Activated T-helper 9 cell treated with anti-CD3 and anti-CD28 coated beads, Interleukin-2, amount 50 U/mL, for 16 hours (primary cell): Measurements from ENCODE around the gene PSG2.
"Not testable (repeated sequence)": the region's sequence is repeated elsewhere in the genome, so short reads cannot be mapped to it uniquely, and the experiment has no call there.

ENCODE experiments used
- DNase-seq: peaks from one replicate; pipeline ENCODE4 v3.0.0-alpha.2; 2020; ENCODE audit warnings: low read depth

PSG2 gene

DNA sequence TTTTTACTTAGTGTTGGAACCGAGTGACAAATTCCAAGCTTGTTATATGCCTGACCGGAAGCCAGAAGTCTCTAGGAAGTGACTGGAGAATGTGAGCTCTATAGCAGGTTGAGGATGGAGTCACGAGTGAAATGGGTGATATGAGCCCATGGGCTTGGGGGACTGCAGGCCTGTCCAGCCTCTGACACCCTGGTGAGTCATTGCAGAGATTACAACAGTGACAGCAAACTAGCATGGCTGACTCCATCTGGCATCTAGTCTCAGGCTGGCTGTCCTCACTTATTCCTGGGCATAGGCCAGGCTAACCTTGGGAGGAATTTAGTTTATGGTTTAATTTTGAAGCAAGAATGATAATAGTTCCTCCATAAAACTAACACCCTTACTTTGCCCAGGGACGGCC is 4.6 kb downstream of the PSG2 start:
- not testable (repeated sequence) for DNase-seq

DNA sequence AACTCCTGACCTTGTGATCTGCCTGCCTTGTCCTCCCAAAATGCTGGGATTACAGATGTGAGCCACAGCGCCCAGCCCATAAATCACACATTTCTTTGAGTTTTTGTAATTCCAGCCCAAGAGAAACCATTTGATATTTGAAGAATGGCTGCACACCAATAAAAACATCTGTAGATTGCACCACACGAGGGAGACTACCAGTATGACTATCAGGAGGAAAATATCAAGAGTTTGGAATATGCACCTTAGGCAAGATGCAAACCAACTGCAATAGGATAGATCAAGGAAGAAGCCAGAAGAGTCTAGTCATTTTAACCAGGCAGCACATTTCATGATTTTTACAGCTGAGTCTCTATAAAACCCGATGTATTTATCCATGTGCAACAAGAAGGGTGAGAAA is 20.1 kb downstream of the PSG2 start:
- not testable (repeated sequence) for DNase-seq

GRCh38 chr19:43061326-43061725 is 21.2 kb downstream of the PSG2 start:
- not testable (repeated sequence) for DNase-seq

GRCh38 chr19:43060254-43060653 is 22.2 kb downstream of the PSG2 start:
- DNase-seq = not testable (repeated sequence)

- DNase-seq = not testable (repeated sequence)
Measured at GRCh38 chr19:43059482-43059881, 23.0 kb downstream of the PSG2 start.

DNA sequence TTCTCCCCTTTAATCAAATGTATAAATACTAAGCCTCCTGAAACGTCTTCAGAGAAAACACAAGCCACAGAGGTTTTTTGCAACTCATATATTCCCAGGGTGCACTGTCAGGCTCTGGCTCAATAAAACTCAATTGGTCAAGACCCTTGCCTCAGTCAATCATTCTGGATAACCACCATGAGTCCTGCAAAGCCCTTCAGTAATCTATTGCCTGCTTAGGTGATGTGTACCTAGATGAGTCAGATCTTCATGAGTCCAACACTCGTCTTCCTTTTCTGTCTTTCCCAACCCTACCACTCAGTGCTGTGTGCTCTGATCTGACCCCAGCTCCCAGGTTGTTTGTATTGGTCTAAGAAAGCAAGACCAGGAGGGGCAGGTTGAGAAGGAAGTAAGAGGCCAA is 24.1 kb downstream of the PSG2 start:
- DNase-seq = not testable (repeated sequence)

GRCh38 chr19:43047966-43048365 is 34.5 kb downstream of the PSG2 start:
- not testable (repeated sequence) for DNase-seq

DNA sequence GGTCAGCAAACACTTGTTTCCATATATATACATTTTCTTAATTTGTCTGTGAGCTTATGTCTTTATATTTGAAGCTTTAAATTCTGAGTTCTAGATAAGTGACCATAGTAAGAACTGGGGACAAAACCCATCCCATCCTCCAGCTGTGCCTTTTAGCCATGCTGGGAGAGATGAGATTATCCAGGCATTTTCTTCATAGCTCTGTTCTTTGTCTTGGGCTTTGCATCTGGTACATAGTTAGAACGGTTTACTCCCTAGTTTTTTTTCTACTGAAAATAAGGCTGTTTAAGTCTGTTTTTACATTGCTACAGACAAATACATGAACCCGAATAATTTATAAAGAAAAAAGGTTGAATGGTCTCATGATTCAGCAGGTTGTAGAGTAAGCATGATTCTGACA is 35.9 kb downstream of the PSG2 start:
- not testable (repeated sequence) for DNase-seq

DNA sequence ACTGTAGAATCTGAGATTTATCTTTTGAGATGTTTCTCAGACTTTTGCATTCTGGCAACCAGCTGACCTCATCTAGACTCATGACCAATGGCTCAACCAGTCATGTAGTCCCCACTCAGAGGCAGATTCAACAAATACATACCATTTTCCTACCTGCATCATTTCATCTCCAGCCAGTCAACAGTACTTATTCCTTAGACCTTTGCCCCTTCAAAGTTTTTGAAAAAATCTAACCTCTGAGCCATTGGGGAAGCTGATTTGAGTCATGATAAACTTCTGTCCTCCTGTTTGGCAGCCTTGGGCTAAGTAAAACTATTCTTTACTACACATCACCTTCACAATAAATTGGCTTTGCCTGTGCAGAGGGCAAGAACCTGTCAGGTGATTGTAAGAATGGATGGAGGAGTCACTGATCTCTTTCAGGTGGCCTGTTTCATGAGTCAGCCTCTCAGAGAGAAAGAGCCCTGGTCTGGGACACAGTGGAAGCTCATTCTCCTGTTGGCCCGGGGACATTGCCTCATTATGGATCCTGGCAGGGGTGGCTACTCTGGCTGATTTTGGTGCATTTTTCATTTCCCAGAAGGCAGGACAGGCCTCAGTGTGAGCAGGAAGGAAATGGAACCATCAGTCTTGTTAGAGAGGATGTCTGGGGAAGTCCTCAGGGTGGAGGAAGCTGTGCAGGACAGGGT is 38.9 kb downstream of the PSG2 start:
- DNase-seq = not testable (repeated sequence)

- DNase-seq = not testable (repeated sequence)
Measured at GRCh38 chr19:43031645-43032044, 50.9 kb downstream of the PSG2 start.

GRCh38 chr19:43028866-43029265 is 53.6 kb downstream of the PSG2 start:
- no peak for DNase-seq

GRCh38 chr19:43027985-43028384 is 54.5 kb downstream of the PSG2 start:
- DNase-seq = not testable (repeated sequence)

DNA sequence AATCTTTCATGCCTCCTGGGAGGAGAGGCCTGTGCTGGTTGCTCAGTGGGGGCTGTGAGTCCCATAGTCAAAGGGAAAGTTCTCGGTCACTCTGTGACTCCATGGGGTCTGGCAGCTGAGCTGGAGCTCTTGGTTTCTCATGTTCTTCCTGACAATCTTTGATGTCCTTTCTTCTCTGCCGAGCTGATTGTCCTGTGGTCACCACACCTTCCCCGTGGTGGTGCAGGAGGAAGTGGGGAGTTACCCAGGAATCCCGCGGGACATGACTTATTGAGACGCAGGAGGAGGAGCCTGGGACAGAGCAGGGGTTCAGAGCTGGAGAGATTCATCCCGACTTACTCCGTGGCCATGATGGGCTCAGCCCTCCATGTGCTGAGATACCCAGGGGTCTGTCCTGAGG is 55.4 kb downstream of the PSG2 start:
- DNase-seq = not testable (repeated sequence)

GRCh38 chr19:43026369-43026768 is 56.1 kb downstream of the PSG2 start, which contains the start of gene PSG11:
PSG11 (minus strand) TSS chr19:43026469; CDS start chr19:43026372, 97 bp downstream.
- DNase-seq = not testable (repeated sequence)

DNA sequence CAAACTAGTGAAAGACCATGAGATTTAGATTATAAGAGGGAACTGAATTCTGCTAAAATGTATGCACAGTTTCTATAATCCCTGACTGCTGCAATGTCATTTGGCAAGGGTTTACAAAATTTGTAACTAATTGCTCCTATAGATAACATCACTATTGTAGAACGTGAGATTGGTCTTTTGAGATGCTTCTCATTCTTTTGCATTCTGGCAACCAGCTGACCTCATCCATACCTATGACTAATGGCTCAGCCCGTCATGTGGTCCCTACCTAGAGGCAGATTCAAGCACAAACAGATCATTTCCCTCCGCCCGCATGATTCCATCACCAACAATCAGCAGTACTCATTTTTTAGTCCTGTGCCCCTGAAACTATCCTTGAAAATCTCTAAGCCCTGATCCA is 60.4 kb downstream of the PSG2 start:
- DNase-seq = not testable (repeated sequence)

DNA sequence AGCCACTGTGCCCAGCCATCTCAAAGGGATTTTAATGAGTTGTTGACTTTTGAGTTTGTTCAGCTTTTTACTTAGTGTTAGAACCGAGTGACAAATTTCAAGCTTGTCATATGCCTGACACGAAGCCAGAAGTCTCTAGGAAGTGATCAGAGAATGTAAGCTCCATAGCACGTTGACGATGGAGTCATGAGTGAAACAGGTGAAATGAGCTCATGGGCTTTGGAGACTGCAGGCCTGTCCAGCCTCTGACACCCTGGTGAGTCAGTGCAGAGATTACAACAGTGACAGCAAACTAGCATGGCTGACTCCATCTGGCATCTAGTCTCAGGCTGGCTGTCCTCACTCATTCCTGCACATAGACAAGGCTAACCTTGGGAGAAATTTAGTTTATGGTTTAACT is 60.9 kb downstream of the PSG2 start:
- not testable (repeated sequence) for DNase-seq

DNA sequence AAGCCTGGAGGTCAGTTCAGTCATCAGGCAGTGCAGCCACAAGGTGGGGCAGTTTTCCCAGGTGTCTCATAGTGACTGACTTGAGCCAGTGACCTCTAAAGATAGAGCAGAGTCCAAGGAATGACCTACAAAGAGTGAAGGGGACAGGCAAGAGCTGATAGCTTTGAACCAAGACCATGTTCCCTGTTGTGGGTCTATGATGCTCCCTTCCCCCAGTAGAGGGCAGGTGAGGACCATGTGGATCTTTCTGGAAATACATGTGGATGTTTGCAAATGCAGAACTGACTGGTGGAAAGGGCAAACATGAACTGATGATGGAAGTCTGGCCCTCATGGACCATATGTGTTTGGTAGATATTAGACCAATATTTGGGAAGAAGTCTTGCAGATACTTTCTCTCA is 62.9 kb downstream of the PSG2 start:
- DNase-seq = not testable (repeated sequence)
